SU-DHL-6 (cell line): Measurements from ENCODE around the gene NAA40.
"Not testable (repeated sequence)": the region's sequence is repeated elsewhere in the genome, so short reads cannot be mapped to it uniquely, and the experiment has no call there.

ENCODE experiments used
- H2AFZ ChIP-seq: fragments of 200-600 bp; sonication (generic); 2 replicates; pipeline ENCODE4 v1.6.1; 2014; ENCODE audit warnings: low read depth, mild to moderate bottlenecking, moderate library complexity, mixed read lengths, antibody characterized with exemption, low read length; ENCODE audit not compliant: severe bottlenecking
- H3F3A ChIP-seq: fragments of 200-600 bp; shearing (Covaris generic); 2 replicates; pipeline ENCODE4 v1.6.0; 2016; ENCODE audit warnings: antibody characterized with exemption, mild to moderate bottlenecking; ENCODE audit not compliant: insufficient read depth
- H3K27ac ChIP-seq: fragments of 200-600 bp; sonication (generic); 2 replicates; pipeline ENCODE4 v1.5.1; 2016; ENCODE audit warnings: low read depth, mild to moderate bottlenecking, low read length, moderate library complexity, mixed read lengths
- H3K27me3 ChIP-seq: fragments of 200-600 bp; sonication (generic), shearing (Covaris generic); 2 replicates; pipeline ENCODE4 v1.6.0; 2014; ENCODE audit warnings: mild to moderate bottlenecking, low read length
- H3K36me3 ChIP-seq: fragments of 200-600 bp; sonication (generic); 2 replicates; pipeline ENCODE4 v1.6.1; 2014; ENCODE audit warnings: mild to moderate bottlenecking, low read length, mixed read lengths
- H3K4me2 ChIP-seq: fragments of 300-600, 200-600 bp; shearing (Covaris generic), sonication (generic); 2 replicates; pipeline ENCODE4 v1.6.0; 2014; ENCODE audit warnings: low read length, low read depth, mild to moderate bottlenecking; ENCODE audit not compliant: poor library complexity, severe bottlenecking
- H3K4me3 ChIP-seq: fragments of 200-600 bp; sonication (generic); 2 replicates; pipeline ENCODE4 v1.5.1; 2014; ENCODE audit warnings: antibody characterized with exemption, low read length, mild to moderate bottlenecking, mixed read lengths; ENCODE audit not compliant: insufficient read depth, poor library complexity, severe bottlenecking
- H3K79me2 ChIP-seq: fragments of 200-600 bp; sonication (generic); 2 replicates; pipeline ENCODE4 v1.6.1; 2014; ENCODE audit warnings: mild to moderate bottlenecking, low read length, moderate library complexity; ENCODE audit not compliant: insufficient read depth
- H3K9ac ChIP-seq: fragments of 200-600 bp; sonication (generic); 2 replicates; pipeline ENCODE4 v1.7.0; 2014; ENCODE audit warnings: mild to moderate bottlenecking, low read length
- H3K9me2 ChIP-seq: fragments of 200-600 bp; sonication (generic); replicated peaks from 2 replicates; pipeline ENCODE4 v1.6.1; 2014; ENCODE audit warnings: low read length; ENCODE audit not compliant: insufficient read depth
- H3K9me3 ChIP-seq: fragments of 200-600 bp; sonication (generic); 2 replicates; pipeline ENCODE4 v1.6.1; 2014; ENCODE audit warnings: low read length, mixed read lengths; ENCODE audit not compliant: insufficient read depth
- H4K20me1 ChIP-seq: fragments of 200-600 bp; sonication (generic); 2 replicates; pipeline ENCODE4 v1.6.1; 2014; ENCODE audit warnings: low read depth, mild to moderate bottlenecking, antibody characterized with exemption, low read length, moderate library complexity, mixed read lengths
- CTCF ChIP-seq: fragments of 200-600 bp; sonication (generic); IDR thresholded peaks from one replicate; pipeline ENCODE4 v1.5.1; 2017; ENCODE audit warnings: antibody characterized with exemption, mild to moderate bottlenecking, low read length, moderate library complexity; ENCODE audit not compliant: insufficient read depth, poor library complexity, severe bottlenecking
- EZH2phosphoT487 ChIP-seq: fragments of 200-600 bp; sonication (generic), shearing (Covaris generic); conservative IDR thresholded peaks from 2 replicates; pipeline ENCODE4 v1.6.1; 2018; ENCODE audit warnings: mild to moderate bottlenecking, antibody characterized with exemption, low read length, moderate library complexity, mixed read lengths

Gene NAA40

GRCh38 chr11:63961608-63962412 is 23.0 kb downstream of the NAA40 start:
- Histone ChIP-seq H3K4me2 (no peak overlapping the region), H2AFZ (no peak overlapping the region), H3K9me2 (no peaks in the 10 kb centered on the region), H3K27ac (no peak overlapping the region), H3K36me3 (no peaks in the 10 kb centered on the region), H3F3A (no peaks in the 10 kb centered on the region), H3K4me3 (no peak overlapping the region), H3K27me3 (no peaks in the 10 kb centered on the region), H3K9ac (no peak overlapping the region), H3K9me3 (no peaks in the 10 kb centered on the region), H4K20me1 (no peaks in the 10 kb centered on the region; the same call in 1 of the 2 replicates), H3K79me2 (no peaks in the 10 kb centered on the region)
- TF ChIP-seq EZH2phosphoT487 (no peak), CTCF (no peak)

GRCh38 chr11:63963895-63964294 is 25.1 kb downstream of the NAA40 start:
- H3K4me3 ChIP-seq, H3F3A ChIP-seq, H3K79me2 ChIP-seq, H3K9me3 ChIP-seq, H3K27me3 ChIP-seq, H2AFZ ChIP-seq, H3K4me2 ChIP-seq, H3K9ac ChIP-seq, H3K36me3 ChIP-seq, H4K20me1 ChIP-seq, H3K27ac ChIP-seq, H3K9me2 ChIP-seq: not testable (repeated sequence)

GRCh38 chr11:63966444-63966843 is 27.6 kb downstream of the NAA40 start:
- H3K9ac ChIP-seq: no peak overlapping the region
- TF ChIP-seq CTCF (no peak), EZH2phosphoT487 (no peak)
- H3K4me2 ChIP-seq: no peak overlapping the region
- H3K9me3 ChIP-seq: no peaks in the 10 kb centered on the region
- H3K36me3 ChIP-seq: no peaks in the 10 kb centered on the region
- H3F3A ChIP-seq: no peaks in the 10 kb centered on the region; the same call in 1 of the 2 replicates
- no peak overlapping the region for H2AFZ ChIP-seq
- H3K79me2 ChIP-seq: no peaks in the 10 kb centered on the region
- H3K27me3 ChIP-seq: no peaks in the 10 kb centered on the region
- no peaks in the 10 kb centered on the region for H3K9me2 ChIP-seq
- no peaks in the 10 kb centered on the region for H4K20me1 ChIP-seq
- H3K27ac ChIP-seq: no peak overlapping the region
- H3K4me3 ChIP-seq: no peak overlapping the region

- no peaks in the 10 kb centered on the region for H3K27me3 ChIP-seq
- TF ChIP-seq EZH2phosphoT487: no peak
- TF ChIP-seq CTCF: no peak
- no peak overlapping the region for H3K27ac ChIP-seq
- H3K9me3 ChIP-seq: no peaks in the 10 kb centered on the region
- H3K4me2 ChIP-seq: no peak overlapping the region
- no peaks in the 10 kb centered on the region for H3K36me3 ChIP-seq
- H4K20me1 ChIP-seq: no peaks in the 10 kb centered on the region
- peaks cover under 1% of the 10 kb centered on the region; the same call in 1 of the 2 replicates for H3K79me2 ChIP-seq
- H3K9ac ChIP-seq: no peak overlapping the region
- H3F3A ChIP-seq: no peaks in the 10 kb centered on the region; the same call in 1 of the 2 replicates
- no peak overlapping the region for H3K4me3 ChIP-seq
- H2AFZ ChIP-seq: no peak overlapping the region
- H3K9me2 ChIP-seq: no peaks in the 10 kb centered on the region
These were observed 30.7 kb downstream of the NAA40 start for GRCh38 chr11:63969461-63969860.
